ENCODE data around the gene MSANTD2. TPM values are rescaled to one million over a fixed set of nuclear protein-coding genes. Genes with fewer than 3 reads are reported as not detected.

The MSANTD2 gene
- total and polyA plus RNA-seq, 9 of the 15 experiments (the other 6 are each of a cell fraction or from before 2014, with no cell fraction given) = 1.3 to 9.9 (median 5.3) TPM

GRCh38 chr11:124800226-124800929 is at the start of gene MSANTD2 (continued):
- no peak for TF ChIP-seq PREB (CRISPR knock-in tag; IDR thresholded peaks at IDR 0.05)
- no peak for TF ChIP-seq HNRNPH1 (optimal IDR thresholded peaks at IDR 0.05; ENCODE audit: low read depth, low read length)
- TF ChIP-seq SP1 (CRISPR knock-in tag; IDR thresholded peaks at IDR 0.05) = peak; percentile 27; the same call in 1 of the 2 replicates
- no peak for TF ChIP-seq PURB (CRISPR knock-in tag; IDR thresholded peaks at IDR 0.05; ENCODE audit: low read depth)
- peak; percentile 43 for TF ChIP-seq EGR1 (conservative IDR thresholded peaks at IDR 0.05)
- TF ChIP-seq ZNF695 (CRISPR knock-in tag; IDR thresholded peaks at IDR 0.05) = no peak
- no peak for TF ChIP-seq ZBTB43 (CRISPR knock-in tag; IDR thresholded peaks at IDR 0.05)
- no peak for TF ChIP-seq DIDO1 (tag; IDR thresholded peaks at IDR 0.05; ENCODE audit: low read depth)
- no peak for TF ChIP-seq TEAD4 (IDR thresholded peaks at IDR 0.05; ENCODE audit: low read length)
- TF ChIP-seq TEAD4 (CRISPR knock-in tag; IDR thresholded peaks at IDR 0.05; ENCODE audit: borderline replicate concordance) = no peak
- no peak for TF ChIP-seq NFE2 (IDR thresholded peaks at IDR 0.05; ENCODE audit: low read depth)
- TF ChIP-seq ZNF143 (CRISPR knock-in tag; IDR thresholded peaks at IDR 0.05) = no peak
- no peak for TF ChIP-seq ARID3B (CRISPR knock-in tag; IDR thresholded peaks at IDR 0.05; ENCODE audit: borderline replicate concordance)
- TF ChIP-seq GABPA (tag; conservative IDR thresholded peaks at IDR 0.05; ENCODE audit: low read depth) = peak; percentile 97
- TF ChIP-seq SIN3A (IDR thresholded peaks at IDR 0.05; ENCODE audit: borderline replicate concordance in 2 of 2, control insufficient read depth in 1 of 2, low read depth in 2 of 2, low read length in 2 of 2) = no peak
- TF ChIP-seq AFF1 (IDR thresholded peaks at IDR 0.05; ENCODE audit: low read depth in 1 of 2, partially characterized antibody in 2 of 2) = no peak
- no peak for TF ChIP-seq BMI1 (IDR thresholded peaks at IDR 0.05; ENCODE audit: low read length)
- TF ChIP-seq ZNF23 (CRISPR knock-in tag; IDR thresholded peaks at IDR 0.05) = no peak
- TF ChIP-seq KLF1 (tag; IDR thresholded peaks at IDR 0.05) = no peak
- peak; percentile 67 for TF ChIP-seq POLR2B (IDR thresholded peaks at IDR 0.05; ENCODE audit: low read depth, partially characterized antibody)
